ENCODE measurements around the gene CKB. TPM values are rescaled to one million over a fixed set of nuclear protein-coding genes. Genes with fewer than 3 reads are reported as not detected.
A peak's percentile ranks its signal among the peaks of the same experiment; 100 is the strongest.

The CKB gene
- total RNA-seq, 1 experiment from 2014 or later = 45.2 TPM

GRCh38 chr14:103543140-103543539, 20.5 kb upstream of the CKB start:
- Histone ChIP-seq H3K9me3 (no peaks in the 10 kb centered on the region), H3K36me3 (no peaks in the 10 kb centered on the region), H3K27me3 (no peaks in the 10 kb centered on the region), H3K4me3 (no peak overlapping the region)
- DNase-seq = no peak

GRCh38 chr14:103542605-103543088, 20.0 kb upstream of the CKB start:
- Histone ChIP-seq H3K36me3 (no peaks in the 10 kb centered on the region), H3K4me3 (no peak overlapping the region)

GRCh38 chr14:103541709-103542604, 19.3 kb upstream of the CKB start:
- Histone ChIP-seq H3K9me3 (no peaks in the 10 kb centered on the region), H3K36me3 (no peaks in the 10 kb centered on the region), H3K27me3 (no peaks in the 10 kb centered on the region), H3K4me3 (no peak overlapping the region)
- no peak for DNase-seq

More at GRCh38 chr14:103542605-103543088, 20.0 kb upstream of the CKB start:
- no peaks in the 10 kb centered on the region for H3K9me3 ChIP-seq
- DNase-seq = peak; percentile 62
- no peaks in the 10 kb centered on the region for H3K27me3 ChIP-seq

GRCh38 chr14:103540821-103541708, 18.4 kb upstream of the CKB start:
- no peak overlapping the region for H3K4me3 ChIP-seq
- DNase-seq = no peak
- H3K27me3 ChIP-seq = no peaks in the 10 kb centered on the region
- no peaks in the 10 kb centered on the region for H3K36me3 ChIP-seq
- H3K9me3 ChIP-seq = no peaks in the 10 kb centered on the region

GRCh38 chr14:103539056-103539825, 16.6 kb upstream of the CKB start:
- no peaks in the 10 kb centered on the region for H3K36me3 ChIP-seq
- DNase-seq = no peak
- H3K4me3 ChIP-seq = no peak overlapping the region
- H3K9me3 ChIP-seq = no peaks in the 10 kb centered on the region
- no peaks in the 10 kb centered on the region for H3K27me3 ChIP-seq

GRCh38 chr14:103538291-103539055, 15.8 kb upstream of the CKB start:
- H3K27me3 ChIP-seq = no peaks in the 10 kb centered on the region
- no peaks in the 10 kb centered on the region for H3K9me3 ChIP-seq
- H3K36me3 ChIP-seq = 0 out of 2 replicates have a peak, but pooled peaks cover 2% of the 10 kb centered on the region
- no peak for DNase-seq
- no peak overlapping the region for H3K4me3 ChIP-seq

GRCh38 chr14:103537175-103537990, 14.8 kb upstream of the CKB start:
- no peak for DNase-seq
- no peaks in the 10 kb centered on the region for H3K27me3 ChIP-seq
- no peaks in the 10 kb centered on the region for H3K9me3 ChIP-seq
- H3K4me3 ChIP-seq = no peak overlapping the region
- H3K36me3 ChIP-seq = peaks cover 2% of the 10 kb centered on the region; the same call in 1 of the 2 replicates

GRCh38 chr14:103536693-103537092, 14.1 kb upstream of the CKB start:
- Histone ChIP-seq H3K27me3 (no peaks in the 10 kb centered on the region), H3K36me3 (peaks cover 2% of the 10 kb centered on the region; the same call in 1 of the 2 replicates), H3K4me3 (no peak overlapping the region), H3K9me3 (no peaks in the 10 kb centered on the region)
- no peak for DNase-seq

- Histone ChIP-seq H3K4me3 (no peak overlapping the region), H3K9me3 (no peaks in the 10 kb centered on the region), H3K27me3 (no peaks in the 10 kb centered on the region), H3K36me3 (peaks cover 2% of the 10 kb centered on the region; the same call in 1 of the 2 replicates)
- no peak for DNase-seq
These were observed 13.4 kb upstream of the CKB start for GRCh38 chr14:103535891-103536565.

- Histone ChIP-seq H3K27me3 (no peaks in the 10 kb centered on the region), H3K4me3 (no peak overlapping the region), H3K9me3 (no peaks in the 10 kb centered on the region), H3K36me3 (peaks cover 7% of the 10 kb centered on the region)
- no peak for DNase-seq
These were observed 12.7 kb upstream of the CKB start for GRCh38 chr14:103535081-103535890.

- Histone ChIP-seq H3K36me3 (peaks cover 7% of the 10 kb centered on the region), H3K9me3 (no peaks in the 10 kb centered on the region), H3K4me3 (no peak overlapping the region), H3K27me3 (no peaks in the 10 kb centered on the region)
- DNase-seq = no peak
These were observed 12.0 kb upstream of the CKB start for GRCh38 chr14:103534576-103535061.

- Histone ChIP-seq H3K27me3 (no peaks in the 10 kb centered on the region), H3K36me3 (peaks cover 7% of the 10 kb centered on the region)
- no peak for DNase-seq
These were observed 11.5 kb upstream of the CKB start for GRCh38 chr14:103533999-103534575.

GRCh38 chr14:103533137-103533998, 10.7 kb upstream of the CKB start:
- no peaks in the 10 kb centered on the region for H3K9me3 ChIP-seq
- H3K36me3 ChIP-seq = peaks cover 7% of the 10 kb centered on the region
- no peak overlapping the region for H3K4me3 ChIP-seq
- no peaks in the 10 kb centered on the region for H3K27me3 ChIP-seq
- DNase-seq = no peak

More at GRCh38 chr14:103533999-103534575, 11.5 kb upstream of the CKB start:
- Histone ChIP-seq H3K9me3 (no peaks in the 10 kb centered on the region), H3K4me3 (no peak overlapping the region)

All from MG63 (cell line).